Breast epithelium (tissue), 3 donors: ENCODE results near the gene EIF2S2.

Source experiments
- POLR2A ChIP-seq: fragments of 450-650 bp; IDR thresholded peaks from one replicate; pipeline ENCODE4 v1.6.1; 2016; ENCODE audit warnings: antibody characterized with exemption, mild to moderate bottlenecking, moderate library complexity
- POLR2AphosphoS5 ChIP-seq, 3 donors: sonication (generic); formaldehyde crosslinking; IDR thresholded peaks; one replicate each; pipeline ENCODE4 v1.6.1; 2017; ENCODE audit warnings: antibody characterized with exemption in 3 of 3

GRCh38 chr20:34123309-34123708, 11.3 kb upstream of the EIF2S2 start:
- TF ChIP-seq POLR2A (no peak), POLR2AphosphoS5 (IDR thresholded peaks at IDR 0.05) (no peak)
